GM12865 (cell line): ENCODE measurements around the gene TMPRSS13.

Experiments used
- DNase-seq: peaks from one replicate; pipeline ENCODE4 v3.0.0; 2010; ENCODE audit warnings: low read depth
- H3K4me3 ChIP-seq: 2 replicates; pipeline ENCODE4 v1.5.1; 2011; ENCODE audit warnings: mild to moderate bottlenecking, low read depth, low read length, control low read depth
- CTCF ChIP-seq: IDR thresholded peaks from 2 replicates; pipeline ENCODE4 v1.5.1; 2011; ENCODE audit warnings: low read length, control low read depth, low read depth, inconsistent platforms; ENCODE audit not compliant: insufficient read depth; ENCODE audit errors: missing control alignments

Gene TMPRSS13

GRCh38 chr11:117961896-117962295, 32.7 kb upstream of the TMPRSS13 start:
- no peak for TF ChIP-seq CTCF
- DNase-seq = no peak
- H3K4me3 ChIP-seq = no peak overlapping the region

GRCh38 chr11:117960406-117960805, 31.2 kb upstream of the TMPRSS13 start:
- no peak overlapping the region for H3K4me3 ChIP-seq
- no peak for DNase-seq
- TF ChIP-seq CTCF = no peak

GRCh38 chr11:117959438-117960149, 30.4 kb upstream of the TMPRSS13 start:
- DNase-seq = no peak
- H3K4me3 ChIP-seq = no peak overlapping the region
- TF ChIP-seq CTCF = no peak

GRCh38 chr11:117958949-117959348, 29.7 kb upstream of the TMPRSS13 start:
- no peak for DNase-seq
- H3K4me3 ChIP-seq = no peak overlapping the region
- no peak for TF ChIP-seq CTCF

- DNase-seq = no peak
- H3K4me3 ChIP-seq = no peak overlapping the region
- no peak for TF ChIP-seq CTCF
These were observed 23.9 kb upstream of the TMPRSS13 start for GRCh38 chr11:117953024-117953671.

GRCh38 chr11:117950993-117951961, 22.1 kb upstream of the TMPRSS13 start:
- no peak overlapping the region for H3K4me3 ChIP-seq
- peak; percentile 41 for DNase-seq
- no peak for TF ChIP-seq CTCF
